Psoas muscle (tissue), 8 donors: ENCODE results near the gene SMIM29. TPM values are rescaled to one million over a fixed set of nuclear protein-coding genes. Genes with fewer than 3 reads are reported as not detected.

Experiments used
- ATAC-seq, 4 donors: fragments of 200-7000 bp; cut with Tn5 transposase; one replicate each; pipeline ENCODE4 v1.9.1; 2020; ENCODE audit warnings: moderate library complexity in 3 of 4, mild to moderate bottlenecking in 2 of 4
- DNase-seq, 2 donors: peaks; one replicate each; pipeline ENCODE4 v3.0.0-alpha.2; 2020
- H3K27ac ChIP-seq: fragments of 200-600 bp; one replicate; pipeline ENCODE4 v1.8.0; 2022
- H3K27me3 ChIP-seq, 3 donors: fragments of 200-600 bp in 1 of 3; one replicate each; pipeline versions ENCODE4 v1.6.1 to v1.8.0; 2013 to 2022; ENCODE audit warnings: low read length in 2 of 3, mild to moderate bottlenecking in 2 of 3, moderate library complexity in 1 of 3; ENCODE audit not compliant: insufficient read depth in 3 of 3
- H3K36me3 ChIP-seq, 2 donors: fragments of 200-600 bp in 1 of 2; one replicate each; pipeline versions ENCODE4 v1.6.1 to v1.8.0; 2013 to 2022; ENCODE audit warnings: low read depth in 1 of 2, mild to moderate bottlenecking in 1 of 2, moderate library complexity in 1 of 2; ENCODE audit not compliant: insufficient read depth in 1 of 2
- H3K4me1 ChIP-seq: fragments of 200-600 bp; one replicate; pipeline ENCODE4 v1.8.0; 2022
- H3K4me3 ChIP-seq: fragments of 200-600 bp; one replicate; pipeline ENCODE4 v1.8.0; 2022; ENCODE audit warnings: mild to moderate bottlenecking
- H3K9me3 ChIP-seq: fragments of 200-600 bp; one replicate; pipeline ENCODE4 v1.8.0; 2022
- WGBS, 3 donors: extraction: QIAGEN DNeasy Blood & Tissue Kit; methylation state at CpG; one replicate each; pipeline versions ENCODE4 v1.1.6 to v1.1.7; 2013; 5-methylcytosine and 5-hydroxymethylcytosine counted together
- intact Hi-C, 2 donors: fragments of 100-400 bp; cut with DNase I; formaldehyde crosslinking; loops; one replicate each; pipeline versions ENCODE4 v1.11.0 to v1.14.2; 2022
- polyA plus RNA-seq, 3 donors: library from polyadenylated mRNA; stranded (reverse); fragments of 200-250 nt; gene quantifications; one replicate each; pipeline ENCODE4 v1.2.3, GENCODE V29; 2013
- total RNA-seq, 4 donors: library from RNA; stranded (reverse); fragmentation: NEBNext Ultra II Directional in 2 of 4; extraction: Animal tissue kit (Norgen Biotek cat#: 25700) in 2 of 4; gene quantifications; one replicate each; pipeline versions ENCODE4 v1.2.1 to v1.2.4, GENCODE V29; 2021 to 2023
- TF ChIP-seq, protein P1 (sequence below): fragments of 200-600 bp; IDR thresholded peaks from one replicate; pipeline ENCODE4 v1.8.0; 2022; ENCODE audit warnings: antibody characterized with exemption
- donor health status: healthy with polysubstance abuse.
- donor health status: DM: no; HTN: no; CAD: no; lungs with moderate emphysema.
- donor health status: Bipolar disorder and iron deficiency.
- donor health status: healthy.
- donor health status: DM: yes; HTN: yes; CAD: no.
- donor health status: DM: no; HTN: no; CAD: no.
- donor health status: DM: no; HTN: no; CAD: no.
- donor health status: DM: yes; HTN: yes; CAD: no.

SMIM29 gene
- total and polyA plus RNA-seq, 7 donors: 14.4 to 100 (median 37.8) TPM

GRCh38 chr6:34231566-34232336 is 17.1 kb downstream of the SMIM29 start:
- Histone ChIP-seq H3K36me3 (no peaks in the 10 kb centered on the region), H3K4me1 (no peaks in the 10 kb centered on the region), H3K27me3 (no peaks in the 10 kb centered on the region), H3K27ac (no peak overlapping the region), H3K9me3 (no peaks in the 10 kb centered on the region), H3K4me3 (no peak overlapping the region)
- peak in 1 of 2 donors; percentile 19 for DNase-seq
- 94 to 97% (median 94%) methylated on average over 17 of the region's 17 CpGs for WGBS, 3 donors
- TF ChIP-seq, protein P1, sequence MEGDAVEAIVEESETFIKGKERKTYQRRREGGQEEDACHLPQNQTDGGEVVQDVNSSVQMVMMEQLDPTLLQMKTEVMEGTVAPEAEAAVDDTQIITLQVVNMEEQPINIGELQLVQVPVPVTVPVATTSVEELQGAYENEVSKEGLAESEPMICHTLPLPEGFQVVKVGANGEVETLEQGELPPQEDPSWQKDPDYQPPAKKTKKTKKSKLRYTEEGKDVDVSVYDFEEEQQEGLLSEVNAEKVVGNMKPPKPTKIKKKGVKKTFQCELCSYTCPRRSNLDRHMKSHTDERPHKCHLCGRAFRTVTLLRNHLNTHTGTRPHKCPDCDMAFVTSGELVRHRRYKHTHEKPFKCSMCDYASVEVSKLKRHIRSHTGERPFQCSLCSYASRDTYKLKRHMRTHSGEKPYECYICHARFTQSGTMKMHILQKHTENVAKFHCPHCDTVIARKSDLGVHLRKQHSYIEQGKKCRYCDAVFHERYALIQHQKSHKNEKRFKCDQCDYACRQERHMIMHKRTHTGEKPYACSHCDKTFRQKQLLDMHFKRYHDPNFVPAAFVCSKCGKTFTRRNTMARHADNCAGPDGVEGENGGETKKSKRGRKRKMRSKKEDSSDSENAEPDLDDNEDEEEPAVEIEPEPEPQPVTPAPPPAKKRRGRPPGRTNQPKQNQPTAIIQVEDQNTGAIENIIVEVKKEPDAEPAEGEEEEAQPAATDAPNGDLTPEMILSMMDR: no peak
- intact Hi-C loops: no loop called here
- ATAC-seq: no peak

- TF ChIP-seq, protein P1: no peak
- Histone ChIP-seq H3K27me3 (no peaks in the 10 kb centered on the region), H3K27ac (no peak overlapping the region), H3K4me1 (no peaks in the 10 kb centered on the region), H3K36me3 (no peaks in the 10 kb centered on the region), H3K9me3 (no peaks in the 10 kb centered on the region), H3K4me3 (no peak overlapping the region)
- intact Hi-C loops: no loop called here
- WGBS, 3 donors: 85 to 91% (median 91%) methylated on average over 5 of the region's 5 CpGs
- peak in 1 of 2 donors; percentile 31 for DNase-seq
- no peak for ATAC-seq
Observed at GRCh38 chr6:34230653-34231371, 18.0 kb downstream of the SMIM29 start.

- intact Hi-C loops: no loop called here
- ATAC-seq: no peak
- no peak overlapping the region for H3K27ac ChIP-seq
- no peak overlapping the region for H3K4me3 ChIP-seq
- no peaks in the 10 kb centered on the region for H3K9me3 ChIP-seq
- H3K4me1 ChIP-seq: no peaks in the 10 kb centered on the region
- 92 to 96% (median 94%) methylated on average over 7 to 8 of the region's 8 CpGs for WGBS, 3 donors
- TF ChIP-seq, protein P1: no peak
- H3K27me3 ChIP-seq: no peaks in the 10 kb centered on the region
- peak in 1 of 2 donors; percentile 3 for DNase-seq
- H3K36me3 ChIP-seq: no peaks in the 10 kb centered on the region
Observed at GRCh38 chr6:34229877-34230276, 18.9 kb downstream of the SMIM29 start.

- H3K4me3 ChIP-seq: no peak overlapping the region
- peaks cover 12% of the 10 kb centered on the region for H3K4me1 ChIP-seq
- ATAC-seq: no peak
- H3K9me3 ChIP-seq: no peaks in the 10 kb centered on the region
- peak in 1 of 2 donors; percentile 45 for DNase-seq
- TF ChIP-seq, protein P1: no peak
- WGBS, 3 donors: 85 to 89% (median 86%) methylated on average over 16 of the region's 16 CpGs
- intact Hi-C loops: no loop called here
- H3K27me3 ChIP-seq: no peaks in the 10 kb centered on the region
- H3K27ac ChIP-seq: no peak overlapping the region
- no peaks in the 10 kb centered on the region for H3K36me3 ChIP-seq
Observed at GRCh38 chr6:34227761-34228421, 20.9 kb downstream of the SMIM29 start.
